GM19193 (cell line): ENCODE results near the gene TMEM150A.

Experiments used
- POLR2A ChIP-seq: IDR thresholded peaks from 4 replicates; pipeline ENCODE4 v1.6.1; 2011; ENCODE audit not compliant: insufficient read depth, insufficient read length; ENCODE audit errors: extremely low read depth

The TMEM150A gene

DNA sequence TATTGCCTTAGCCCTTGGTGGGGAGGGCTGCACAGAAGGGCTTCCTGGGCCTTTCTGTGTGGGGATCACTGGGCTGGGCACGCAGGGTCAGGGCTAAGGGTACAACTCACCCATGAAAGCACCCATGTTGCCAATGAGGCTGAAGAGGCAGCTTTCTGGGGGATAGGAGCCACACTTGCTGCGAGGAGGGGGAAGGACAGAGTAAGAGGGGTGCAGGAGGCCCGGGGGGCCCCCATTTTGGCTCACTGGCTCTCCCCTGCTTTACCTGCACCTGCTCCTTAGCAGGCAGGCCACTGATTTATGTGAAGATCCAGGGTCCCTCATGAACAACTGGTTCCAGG, 2.3 kb downstream of the TMEM150A start:
- TF ChIP-seq POLR2A = no peak

DNA sequence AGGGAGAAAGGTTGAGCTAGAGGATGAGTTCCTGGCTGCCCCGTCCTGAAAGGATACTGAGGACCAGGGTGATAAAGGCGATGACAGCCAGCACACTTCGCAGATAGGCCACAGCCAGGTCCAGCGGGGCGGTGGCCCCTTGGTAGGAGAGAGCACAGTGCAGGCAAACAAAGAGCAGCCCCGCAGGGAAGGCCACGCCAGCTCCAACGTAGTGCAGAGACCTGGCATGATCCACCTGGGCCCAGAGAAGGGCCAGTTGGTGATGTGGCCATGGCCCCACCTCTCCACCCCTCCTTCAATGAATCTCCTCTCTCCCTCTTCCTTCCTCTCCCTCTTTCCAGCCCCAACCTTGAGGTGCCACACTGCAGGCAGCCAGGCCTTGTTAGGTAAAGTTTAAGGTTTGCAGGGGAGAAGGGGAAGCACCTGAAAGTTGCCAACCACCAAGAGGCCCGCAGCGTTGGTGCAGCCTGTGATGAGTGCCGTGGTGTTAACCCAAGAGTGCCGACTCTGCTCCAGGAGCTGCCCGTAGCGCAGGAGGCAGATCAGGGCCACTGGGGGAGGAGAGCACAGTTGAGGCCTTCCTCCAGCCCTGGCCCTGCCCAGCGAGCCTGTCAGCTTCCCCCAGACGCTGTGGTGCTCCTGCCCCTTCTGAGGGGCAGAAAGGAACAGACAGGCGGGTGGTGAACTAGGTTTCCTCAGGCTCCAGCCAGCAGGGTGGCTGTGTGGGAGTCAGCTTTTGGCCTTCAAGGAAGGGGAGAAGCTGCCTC, 2.8 kb downstream of the TMEM150A start:
- peak; percentile 2 for TF ChIP-seq POLR2A

DNA sequence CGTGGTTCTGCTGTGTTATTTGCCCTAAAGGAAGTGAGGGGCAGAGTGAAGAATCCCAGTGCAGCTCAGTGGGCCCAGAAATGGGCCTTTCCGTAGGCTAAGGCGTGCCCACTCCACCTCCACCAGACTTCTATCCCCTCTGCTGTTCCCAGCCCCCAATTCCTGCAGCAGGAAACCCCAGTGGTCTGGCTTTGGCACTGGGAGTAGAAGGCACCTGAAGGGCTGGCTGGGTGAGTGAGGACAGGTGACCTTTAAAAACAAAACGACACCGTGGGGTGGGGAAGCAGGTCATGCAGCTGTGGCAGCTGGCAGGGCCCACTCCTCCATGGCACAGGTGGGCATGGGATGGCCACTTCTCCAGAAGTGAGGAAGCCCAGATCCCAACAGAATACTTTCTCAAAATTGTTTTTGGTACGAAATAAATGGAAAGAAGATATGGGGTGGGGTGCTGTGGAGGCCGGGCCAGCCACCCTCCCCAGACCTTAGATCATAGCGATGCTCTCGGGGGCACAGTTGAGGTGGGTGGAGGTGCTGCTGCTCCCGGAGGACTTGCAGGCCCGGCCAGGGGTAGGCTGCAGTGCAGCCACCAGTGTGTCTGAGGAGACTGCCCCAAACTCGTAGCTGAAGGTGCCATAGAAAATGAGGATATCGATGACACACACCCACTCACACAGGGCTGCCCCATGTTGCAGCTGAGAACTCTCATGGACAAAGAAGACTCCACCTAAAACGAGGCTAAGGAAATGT, 3.7 kb downstream of the TMEM150A start:
- TF ChIP-seq POLR2A = no peak

DNA sequence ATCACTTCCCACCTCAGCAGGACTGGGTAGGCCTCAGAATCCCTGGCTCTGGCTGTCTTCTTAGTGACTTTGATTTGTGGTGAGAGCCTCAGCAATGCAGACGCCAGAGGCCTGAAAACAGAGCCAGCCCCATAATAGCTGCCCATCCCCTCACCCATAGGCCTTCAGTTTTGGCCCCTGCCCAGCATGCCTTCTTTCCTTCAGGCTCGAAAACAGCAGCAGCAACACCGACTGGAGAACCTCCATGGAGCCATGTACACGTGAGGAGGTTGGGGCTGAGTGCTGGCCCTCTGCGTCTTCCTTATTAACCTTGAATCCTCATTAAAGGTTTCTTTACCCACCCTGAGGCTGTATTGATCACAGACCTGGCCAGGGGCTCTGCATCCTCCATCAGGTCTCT, 5.3 kb downstream of the TMEM150A start:
- no peak for TF ChIP-seq POLR2A

DNA sequence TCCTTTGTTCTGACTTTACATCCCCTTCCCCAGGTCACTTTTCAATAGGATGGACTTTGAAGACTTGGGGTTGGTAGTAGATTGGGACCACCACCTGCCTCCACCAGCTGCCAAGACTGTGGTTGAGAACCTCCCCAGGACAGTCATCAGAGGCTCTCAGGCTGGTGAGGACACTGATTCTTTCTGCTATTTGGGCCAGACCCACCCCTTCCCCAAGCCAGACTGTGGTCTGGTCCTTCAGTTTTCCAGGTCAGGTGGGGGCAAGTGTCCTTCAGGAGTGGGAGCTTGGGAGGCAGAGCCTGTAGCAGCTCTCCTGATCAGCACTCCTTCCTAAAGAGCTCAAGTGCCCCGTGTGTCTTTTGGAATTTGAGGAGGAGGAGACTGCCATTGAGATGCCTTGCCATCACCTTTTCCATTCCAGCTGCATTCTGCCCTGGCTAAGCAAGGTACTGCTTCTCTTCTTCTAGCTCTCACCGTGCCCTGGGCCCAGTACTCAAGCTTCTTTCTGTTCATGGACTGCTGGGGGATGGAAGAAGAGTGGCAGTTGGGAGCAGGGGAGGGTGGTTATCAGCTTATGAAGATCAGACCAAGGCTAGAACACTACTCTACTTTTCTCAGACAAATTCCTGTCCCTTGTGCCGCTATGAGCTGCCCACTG, 5.9 kb downstream of the TMEM150A start:
- TF ChIP-seq POLR2A = no peak

DNA sequence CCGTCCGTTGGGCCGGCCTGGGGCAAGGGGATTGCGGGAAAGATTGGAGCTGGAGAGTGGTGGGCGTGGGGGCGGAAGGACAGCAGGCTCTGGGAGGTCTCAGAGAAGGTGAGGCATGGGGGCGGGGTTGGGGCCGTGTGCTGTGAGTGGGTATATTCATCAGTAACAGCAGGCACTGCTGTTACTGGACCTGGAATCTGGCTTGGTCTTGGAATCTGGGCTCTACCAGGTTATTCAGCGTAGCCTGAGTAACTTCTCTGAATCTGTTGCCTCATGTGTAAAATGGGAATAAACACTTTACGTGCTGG, 6.5 kb downstream of the TMEM150A start:
- TF ChIP-seq POLR2A = no peak

DNA sequence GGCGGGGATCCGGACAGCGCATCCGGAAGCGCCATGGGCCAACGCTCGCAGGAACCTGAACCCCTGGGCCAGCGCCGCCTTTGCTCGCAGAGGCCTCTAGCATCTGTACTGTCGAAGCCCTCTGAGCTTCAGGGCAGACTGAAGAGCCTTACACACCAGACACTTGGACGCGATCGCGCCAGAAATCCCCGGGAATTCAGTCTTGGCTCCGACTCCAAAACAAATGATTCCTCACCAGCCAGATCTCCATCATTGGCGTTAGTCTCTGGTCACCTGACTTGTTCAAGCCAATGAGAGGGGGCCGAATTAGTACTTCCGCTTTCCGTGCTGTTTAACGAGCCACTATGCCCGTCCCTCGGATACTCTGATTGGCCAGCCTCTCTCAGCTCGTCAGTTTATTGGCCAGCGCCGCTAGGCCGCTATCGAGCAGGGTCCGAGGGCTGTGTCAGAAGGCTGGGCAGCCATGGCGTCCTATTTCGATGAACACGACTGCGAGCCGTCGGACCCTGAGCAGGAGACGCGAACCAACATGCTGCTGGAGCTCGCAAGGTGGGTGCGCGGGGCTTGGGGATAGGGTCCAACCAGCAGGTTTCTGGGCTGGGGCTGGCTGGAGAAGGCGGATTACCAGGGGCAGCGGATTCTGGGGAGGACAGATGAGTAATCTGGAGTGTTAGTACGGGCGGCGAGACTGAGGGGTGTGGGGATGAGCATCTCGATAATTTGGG, 7.0 kb downstream of the TMEM150A start, which contains the start of gene RNF181:
Gene RNF181, plus strand, starts transcription at position 445 of the 725 bp plus-strand sequence. Its CDS starts 19 bp downstream, at position 464.
- peak; percentile 93 for TF ChIP-seq POLR2A

DNA sequence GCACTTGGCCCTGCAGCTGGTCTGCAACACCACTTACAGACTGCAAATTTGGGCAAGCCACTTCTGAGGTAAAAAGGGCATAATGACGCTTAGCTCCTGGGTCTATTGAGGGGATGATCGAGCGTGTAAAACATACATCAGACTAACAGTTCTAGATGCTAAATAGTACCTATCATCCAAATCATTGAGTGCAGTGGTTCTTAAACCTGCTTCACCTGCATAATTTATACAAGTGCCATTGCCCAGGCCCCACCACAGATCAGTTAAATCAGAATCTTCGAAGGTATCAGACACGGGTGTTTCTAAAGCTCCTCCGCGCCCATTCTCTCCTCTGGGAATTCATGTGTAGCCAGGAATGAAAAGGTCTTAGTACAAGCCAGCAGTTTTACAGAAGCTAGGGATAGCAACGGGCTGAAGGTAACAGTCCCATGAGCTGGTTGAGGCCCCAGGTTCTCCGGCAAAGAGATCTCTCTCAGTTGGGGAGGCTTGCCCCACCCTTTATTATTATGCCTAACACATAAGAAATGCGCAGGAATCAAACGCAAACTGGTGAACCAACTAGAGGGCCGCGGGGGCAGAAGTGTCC, 7.7 kb downstream of the TMEM150A start:
- TF ChIP-seq POLR2A = no peak

DNA sequence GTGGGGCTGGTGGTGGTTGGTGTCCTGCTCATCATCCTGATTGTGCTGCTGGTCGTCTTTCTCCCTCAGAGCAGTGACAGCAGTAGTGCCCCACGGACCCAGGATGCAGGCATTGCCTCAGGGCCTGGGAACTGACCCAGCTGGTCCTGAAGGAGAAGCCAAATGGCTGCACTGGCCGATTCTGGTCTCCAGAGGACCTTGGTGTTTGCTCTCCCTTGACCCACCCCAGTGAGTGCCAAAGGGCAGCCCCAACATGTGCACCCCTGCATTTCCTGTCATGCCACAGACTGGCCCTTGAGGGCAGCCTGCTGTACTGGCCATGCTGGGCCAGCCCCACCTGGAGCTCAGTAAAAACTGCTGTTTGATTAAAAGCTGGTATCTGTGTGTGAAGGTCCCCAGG, 9.5 kb downstream of the TMEM150A start:
- no peak for TF ChIP-seq POLR2A

DNA sequence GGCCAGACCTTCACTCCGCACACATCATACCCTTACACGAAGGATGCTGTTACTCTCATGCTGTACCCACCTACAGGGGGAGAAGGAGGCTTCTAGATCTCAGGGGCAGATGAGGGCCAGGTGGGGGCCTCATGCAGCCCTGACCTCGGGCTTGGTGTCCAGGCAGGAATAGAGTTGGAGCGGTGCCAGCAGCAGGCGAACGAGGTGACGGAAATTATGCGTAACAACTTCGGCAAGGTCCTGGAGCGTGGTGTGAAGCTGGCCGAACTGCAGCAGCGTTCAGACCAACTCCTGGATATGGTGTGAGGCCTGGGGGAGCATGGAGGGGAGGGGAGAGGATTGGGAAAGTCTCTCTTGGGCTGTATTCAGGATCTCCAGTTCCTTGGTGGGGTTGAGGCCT, 10.9 kb downstream of the TMEM150A start:
- TF ChIP-seq POLR2A = no peak

DNA sequence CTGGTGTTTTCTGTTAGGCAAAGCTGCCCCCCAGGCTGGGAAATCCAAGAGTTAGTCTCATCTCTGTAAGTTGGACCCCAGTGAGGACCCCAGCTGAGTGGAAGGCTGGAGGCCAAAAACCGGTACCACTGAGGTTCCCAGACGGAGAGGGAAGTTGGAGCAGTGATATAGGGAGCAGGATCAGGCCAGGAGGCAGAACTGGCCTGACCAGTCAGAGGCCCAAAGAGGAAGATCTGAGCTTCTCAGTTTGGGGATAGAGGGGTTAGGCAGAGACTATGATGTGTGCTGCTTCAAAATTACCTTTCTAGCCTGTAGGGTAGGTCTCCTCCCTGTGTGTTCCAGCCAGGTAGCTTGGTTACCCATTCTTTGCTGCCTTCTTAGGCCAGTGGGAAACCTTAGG, 11.5 kb downstream of the TMEM150A start:
- TF ChIP-seq POLR2A = no peak

DNA sequence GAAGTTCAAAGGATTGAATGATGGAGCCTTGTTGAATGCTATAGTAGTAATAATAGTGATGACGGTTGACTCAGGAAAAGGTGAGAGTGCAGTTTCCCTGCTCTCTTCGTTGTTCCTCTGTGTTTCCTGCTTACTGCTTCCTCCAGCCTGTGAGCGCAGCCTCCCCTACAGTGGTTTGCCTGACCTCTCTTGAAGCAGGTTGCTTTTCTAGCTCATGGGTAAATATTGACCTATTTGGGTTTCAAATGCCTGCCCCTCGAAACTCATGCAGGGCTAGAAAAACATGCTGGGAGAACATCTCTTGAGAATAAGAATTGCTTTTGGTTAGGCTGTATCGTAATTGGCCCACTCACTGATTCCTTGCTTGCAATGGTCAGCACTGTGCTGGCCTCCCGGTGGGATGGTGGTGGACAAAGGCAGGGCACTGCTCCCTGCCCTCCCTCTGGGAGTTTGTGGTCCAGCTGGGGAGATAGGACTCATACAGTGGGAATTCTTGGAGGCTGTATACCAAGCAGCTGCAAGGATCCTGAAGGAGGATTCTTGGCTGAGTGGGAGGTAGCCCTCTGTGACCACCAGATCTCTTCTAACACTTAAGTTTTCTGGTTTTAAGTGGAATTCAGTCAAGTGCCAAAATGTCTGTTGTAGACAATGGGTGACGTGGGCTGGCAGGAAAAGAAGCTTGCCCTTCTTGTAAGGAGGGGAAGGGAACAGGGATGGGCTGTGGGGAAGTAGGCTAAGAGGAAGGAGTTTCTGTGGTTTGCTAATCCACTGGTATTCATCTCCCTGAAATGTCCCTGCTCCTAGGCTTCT, 12.3 kb downstream of the TMEM150A start:
- no peak for TF ChIP-seq POLR2A

DNA sequence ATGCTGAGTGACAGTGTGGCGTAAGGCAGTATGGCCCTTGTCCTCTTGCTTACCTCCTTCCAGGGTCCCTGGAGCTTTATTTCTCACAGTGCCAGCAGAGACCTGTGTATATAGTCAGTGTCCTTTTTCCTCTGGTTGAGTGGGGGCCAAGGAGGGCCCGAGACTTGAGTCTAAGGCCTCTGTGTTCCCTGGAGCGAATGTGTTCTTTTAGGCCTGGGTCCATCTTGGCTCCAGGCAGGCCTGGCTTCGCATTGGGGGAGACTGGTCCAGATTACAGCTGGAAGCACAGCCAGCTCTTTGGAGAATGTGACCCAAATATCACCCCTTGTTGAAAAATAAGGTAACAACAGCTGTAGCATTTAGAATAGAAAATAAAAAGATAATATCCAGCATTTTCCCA, 13.3 kb downstream of the TMEM150A start:
- no peak for TF ChIP-seq POLR2A

DNA sequence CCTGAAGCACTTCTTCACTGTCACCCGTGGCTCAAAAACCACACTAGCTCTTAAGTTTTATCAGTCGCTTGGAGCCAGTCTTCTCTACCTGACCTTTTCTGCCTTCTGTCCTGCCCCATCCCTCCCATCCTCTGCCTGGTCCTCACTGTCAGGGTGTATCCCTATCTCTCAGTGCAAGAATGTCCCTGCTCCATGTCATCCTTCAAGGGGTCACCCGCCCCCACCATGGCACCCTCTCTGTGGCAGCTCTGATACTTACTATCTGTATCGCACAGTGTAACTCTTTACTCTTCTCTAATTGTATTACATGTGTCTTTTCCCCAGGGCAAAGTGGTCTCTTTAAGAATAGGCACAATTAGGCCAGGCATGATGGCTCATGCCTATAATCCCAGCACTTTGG, 13.9 kb downstream of the TMEM150A start:
- no peak for TF ChIP-seq POLR2A
